GM10847 (cell line): ENCODE data around the gene COL5A3.

ENCODE experiments used
- POLR2A ChIP-seq: IDR thresholded peaks from 2 replicates; pipeline ENCODE4 v1.6.1; 2011; ENCODE audit not compliant: insufficient read length; ENCODE audit errors: extremely low read depth

Gene COL5A3

GRCh38 chr19:10018263-10018662 lies 8.0 kb upstream of the COL5A3 start:
- TF ChIP-seq POLR2A = no peak

GRCh38 chr19:10013834-10014618 lies 3.7 kb upstream of the COL5A3 start:
- no peak for TF ChIP-seq POLR2A

- no peak for TF ChIP-seq POLR2A
These were observed 3.0 kb upstream of the COL5A3 start, which contains the start of gene RDH8 for GRCh38 chr19:10013316-10013715. RDH8 (plus strand) TSS chr19:10013483; CDS start chr19:10013498, 15 bp downstream.

- TF ChIP-seq POLR2A = no peak
These were observed 1.7 kb upstream of the COL5A3 start for GRCh38 chr19:10011974-10012373.

GRCh38 chr19:10010939-10011338 lies 635 bp upstream of the COL5A3 start:
- TF ChIP-seq POLR2A = no peak

- TF ChIP-seq POLR2A = no peak
These were observed 535 bp downstream of the COL5A3 start for GRCh38 chr19:10009714-10010224.

- TF ChIP-seq POLR2A = no peak
These were observed 2.0 kb downstream of the COL5A3 start for GRCh38 chr19:10008184-10008765.

GRCh38 chr19:10007371-10008183 lies 2.7 kb downstream of the COL5A3 start:
- TF ChIP-seq POLR2A = no peak

GRCh38 chr19:10006752-10007323 lies 3.5 kb downstream of the COL5A3 start:
- TF ChIP-seq POLR2A = no peak

- TF ChIP-seq POLR2A = no peak
These were observed 4.0 kb downstream of the COL5A3 start for GRCh38 chr19:10006335-10006708.

GRCh38 chr19:10005632-10006334 lies 4.5 kb downstream of the COL5A3 start:
- TF ChIP-seq POLR2A = no peak

- TF ChIP-seq POLR2A = no peak
These were observed 5.7 kb downstream of the COL5A3 start for GRCh38 chr19:10004617-10005016.

GRCh38 chr19:10003271-10003670 lies 7.0 kb downstream of the COL5A3 start:
- TF ChIP-seq POLR2A = no peak

- no peak for TF ChIP-seq POLR2A
These were observed 8.4 kb downstream of the COL5A3 start for GRCh38 chr19:10001899-10002298.
